Measurements from ENCODE around the gene HDHD3.

DNA sequence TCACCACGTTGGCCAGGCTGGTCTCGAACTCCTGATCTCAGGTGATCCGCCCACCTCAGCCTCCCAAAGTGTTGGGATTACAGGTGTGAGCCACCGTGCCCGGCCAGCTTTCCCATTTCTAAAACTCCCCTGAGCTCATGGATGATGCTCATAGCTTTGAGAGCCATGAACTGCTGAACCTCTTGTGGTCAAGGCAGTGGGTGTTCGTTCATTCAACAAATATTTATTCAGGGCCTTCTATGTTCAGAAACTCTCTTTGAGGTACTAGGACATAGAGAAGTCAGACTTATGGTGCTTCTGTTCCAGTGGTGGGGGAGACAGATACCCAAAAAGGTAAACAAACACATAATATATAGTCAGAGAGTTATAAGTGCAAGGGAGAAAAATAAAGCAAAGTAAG, 24.8 kb downstream of the HDHD3 start:
- TF ChIP-seq POLR2AphosphoS5 (IDR thresholded peaks at IDR 0.05; ENCODE audit: borderline replicate concordance, low read depth, low read length), result no peak
- no peak for TF ChIP-seq FOXP2 (optimal IDR thresholded peaks at IDR 0.05; ENCODE audit: control extremely low read depth, extremely low read length, insufficient read depth)
- TF ChIP-seq EZH2 (IDR thresholded peaks at IDR 0.05), result no peak
